Cardiac muscle cell (in vitro differentiated cells and primary cell): ENCODE results near the gene GID8. TPM values are rescaled to one million over a fixed set of nuclear protein-coding genes. Genes with fewer than 3 reads are reported as not detected.

Source experiments
- DNase-seq, 2 donors: peaks; one replicate each; pipeline versions ENCODE4 v3.0.0 to v3.0.0-alpha.2; 2010 to 2017; ENCODE audit warnings: low read depth in 1 of 2, low spot score in 1 of 2
- H3K27ac ChIP-seq: fragments of 200-600 bp; sonication (generic); 2 replicates; pipeline ENCODE4 v1.5.1; 2016
- H3K27me3 ChIP-seq: fragments of 200-600 bp; sonication (generic); 2 replicates; pipeline ENCODE4 v1.6.0; 2016; ENCODE audit warnings: control low read depth
- H3K36me3 ChIP-seq: fragments of 200-600 bp; sonication (generic); 2 replicates; pipeline ENCODE4 v1.5.1; 2016; ENCODE audit warnings: control low read depth
- H3K4me1 ChIP-seq: fragments of 200-600 bp; sonication (generic); 2 replicates; pipeline ENCODE4 v1.8.1; 2017; ENCODE audit warnings: low read depth, mild to moderate bottlenecking, mixed run types
- H3K4me3 ChIP-seq: fragments of 200-600 bp; sonication (generic); 2 replicates; pipeline ENCODE4 v1.5.1; 2016; ENCODE audit warnings: mild to moderate bottlenecking
- H3K9me3 ChIP-seq: fragments of 200-600 bp; sonication (generic); 2 replicates; pipeline ENCODE4 v1.5.1; 2017; ENCODE audit warnings: low read depth, mild to moderate bottlenecking, control low read depth
- CTCF ChIP-seq: IDR thresholded peaks from 2 replicates; pipeline ENCODE4 v1.5.1; 2012; ENCODE audit warnings: low read depth, mild to moderate bottlenecking, low read length
- polyA plus RNA-seq: library from polyadenylated mRNA; unstranded; fragments of >200 nt; fragmentation: Nextera tagmentation; extraction: Ambion mirVana; gene quantifications from 2 replicates; pipeline ENCODE4 v1.2.1, GENCODE V29; 2016
- total RNA-seq: library from RNA; depleted of rRNA; stranded (reverse); fragments of >200 nt; gene quantifications from 2 replicates; pipeline ENCODE4 v1.2.3, GENCODE V29; 2016

The GID8 gene
- total and polyA plus RNA-seq, 2 experiments from 2014 or later, result 24.5 to 49.5 TPM

GRCh38 chr20:62910217-62910766, 27.7 kb upstream of the GID8 start:
- no peak for TF ChIP-seq CTCF
- Histone ChIP-seq H3K27me3 (no peaks in the 10 kb centered on the region), H3K36me3 (peaks cover 65% of the 10 kb centered on the region)

GRCh38 chr20:62910777-62911497, 27.0 kb upstream of the GID8 start:
- peaks cover 58% of the 10 kb centered on the region for H3K36me3 ChIP-seq
- no peak for DNase-seq
- H3K9me3 ChIP-seq, result no peaks in the 10 kb centered on the region
- no peak for TF ChIP-seq CTCF
- no peak overlapping the region for H3K4me3 ChIP-seq
- H3K4me1 ChIP-seq, result peaks cover 20% of the 10 kb centered on the region
- H3K27ac ChIP-seq, result no peak overlapping the region
- no peaks in the 10 kb centered on the region for H3K27me3 ChIP-seq

More at GRCh38 chr20:62910217-62910766, 27.7 kb upstream of the GID8 start:
- no peak overlapping the region for H3K27ac ChIP-seq
- H3K4me3 ChIP-seq, result no peak overlapping the region
- peaks cover 18% of the 10 kb centered on the region for H3K4me1 ChIP-seq
- no peaks in the 10 kb centered on the region for H3K9me3 ChIP-seq
- DNase-seq, result no peak

- peaks cover 20% of the 10 kb centered on the region for H3K4me1 ChIP-seq
- H3K9me3 ChIP-seq, result no peaks in the 10 kb centered on the region
- no peaks in the 10 kb centered on the region for H3K27me3 ChIP-seq
- TF ChIP-seq CTCF, result no peak
- no peak overlapping the region for H3K4me3 ChIP-seq
- DNase-seq, result no peak
- H3K36me3 ChIP-seq, result peaks cover 50% of the 10 kb centered on the region
- H3K27ac ChIP-seq, result no peak overlapping the region
Observed at GRCh38 chr20:62911701-62912280, 26.2 kb upstream of the GID8 start.

GRCh38 chr20:62913043-62913630, 24.8 kb upstream of the GID8 start:
- no peak overlapping the region for H3K27ac ChIP-seq
- no peak for TF ChIP-seq CTCF
- DNase-seq, result no peak
- H3K36me3 ChIP-seq, result peaks cover 37% of the 10 kb centered on the region
- H3K4me1 ChIP-seq, result peaks cover 20% of the 10 kb centered on the region
- no peak overlapping the region for H3K4me3 ChIP-seq
- no peaks in the 10 kb centered on the region for H3K9me3 ChIP-seq
- H3K27me3 ChIP-seq, result no peaks in the 10 kb centered on the region

GRCh38 chr20:62914436-62914835, 23.5 kb upstream of the GID8 start:
- no peak for TF ChIP-seq CTCF
- no peaks in the 10 kb centered on the region for H3K27me3 ChIP-seq
- H3K9me3 ChIP-seq, result no peaks in the 10 kb centered on the region
- DNase-seq, result no peak
- H3K4me1 ChIP-seq, result peaks cover 20% of the 10 kb centered on the region
- peaks cover 24% of the 10 kb centered on the region for H3K36me3 ChIP-seq
- H3K4me3 ChIP-seq, result no peak overlapping the region
- H3K27ac ChIP-seq, result peak overlapping the region; percentile 49
